Measurements from ENCODE around the gene CLNK. TPM values are rescaled to one million over a fixed set of nuclear protein-coding genes. Genes with fewer than 3 reads are reported as not detected.
A peak's percentile ranks its signal among the peaks of the same experiment; 100 is the strongest.

CLNK gene
- total and polyA plus RNA-seq, 2 of the 8 experiments (the other 6 are each of a cell fraction or from before 2014, with no cell fraction given) = not detected

GRCh38 chr4:10596586-10597290 is 87.8 kb downstream of the CLNK start:
- no peak overlapping the region for H3K4me2 ChIP-seq (ENCODE audit: insufficient read depth in 1 of 2, low read depth in 2 of 2, low read length in 2 of 2)
- FAIRE-seq = no peak
- no peak for TF ChIP-seq EZH2 (IDR thresholded peaks at IDR 0.05; ENCODE audit: low read depth, low read length, severe bottlenecking)
- TF ChIP-seq ATF2 (IDR thresholded peaks at IDR 0.05; ENCODE audit: low read length) = no peak
- TF ChIP-seq MAFK (IDR thresholded peaks at IDR 0.05; ENCODE audit: low read depth, low read length) = no peak
- TF ChIP-seq RFX5 (IDR thresholded peaks at IDR 0.05; ENCODE audit: borderline replicate concordance, low read depth, low read length) = no peak
- TF ChIP-seq CTCF (IDR thresholded peaks at IDR 0.05; ENCODE audit: control extremely low read depth in 1 of 3, insufficient read depth in 1 of 3, low read depth in 1 of 3, low read length in 3 of 3) = no peak
- TF ChIP-seq RBBP5 (IDR thresholded peaks at IDR 0.05; ENCODE audit: borderline replicate concordance, low read depth, low read length) = no peak
- TF ChIP-seq JUND (IDR thresholded peaks at IDR 0.05; ENCODE audit: low read length) = no peak
- TF ChIP-seq ASH2L (IDR thresholded peaks at IDR 0.05; ENCODE audit: low read length) = no peak

More at GRCh38 chr4:10596586-10597290, 87.8 kb downstream of the CLNK start:
- 0 out of 2 replicates have a peak overlapping the region, but pooled peaks have one; percentile 50 for H2BK12ac ChIP-seq (ENCODE audit: low read depth, low read length)
- H4K91ac ChIP-seq (replicated peaks; ENCODE audit: insufficient read length, low read length) = no peak overlapping the region
- H3K23me2 ChIP-seq (ENCODE audit: low read depth, low read length) = no peaks in the 10 kb centered on the region
- no peaks in the 10 kb centered on the region for H3K27me3 ChIP-seq (replicated peaks in 1 of 4; ENCODE audit: control insufficient read depth in 3 of 4, extremely low read depth in 1 of 4, insufficient read depth in 3 of 4, low read length in 3 of 4)
- H4K5ac ChIP-seq (ENCODE audit: insufficient read length, low read depth, low read length) = no peak overlapping the region
- H3K9ac ChIP-seq (replicated peaks in 1 of 4; ENCODE audit: extremely low read depth in 1 of 4, low read depth in 3 of 4, low read length in 3 of 4) = no peak overlapping the region
- POLR2A ChIA-PET (ENCODE audit: partially characterized antibody) = no interaction called here
- H3K23ac ChIP-seq (ENCODE audit: insufficient read length) = no peak overlapping the region
- H3K36me3 ChIP-seq (ENCODE audit: control insufficient read depth in 2 of 4, insufficient read depth in 4 of 4, low read length in 3 of 4) = no peaks in the 10 kb centered on the region
- H2BK20ac ChIP-seq (ENCODE audit: low read length) = no peak overlapping the region
- no peak overlapping the region for H2BK5ac ChIP-seq (ENCODE audit: low read depth, low read length)
- no peak overlapping the region for H2BK15ac ChIP-seq (ENCODE audit: low read length)
- H2AFZ ChIP-seq (ENCODE audit: low read length) = no peak overlapping the region
- no peak overlapping the region for H3K56ac ChIP-seq (replicated peaks; ENCODE audit: insufficient read length, low read depth, low read length)
- H4K20me1 ChIP-seq (replicated peaks in 1 of 2; ENCODE audit: control insufficient read depth in 1 of 2, insufficient read depth in 2 of 2, low read length in 2 of 2) = no peaks in the 10 kb centered on the region
- H3K4ac ChIP-seq (replicated peaks; ENCODE audit: insufficient read length, low read depth, low read length) = no peak overlapping the region
- CTCF ChIA-PET (ENCODE audit: partially characterized antibody) = interaction anchor here (0.6 to 0.7 kb wide), 3 partner anchors 322 to 840 kb away, joined by 3 read pairs; no protein-coding TSS in a partner anchor
- no peak overlapping the region for H3K4me3 ChIP-seq (ENCODE audit: extremely low read depth in 1 of 4, insufficient read depth in 2 of 4, low read depth in 3 of 4, low read length in 4 of 4)
- H3K79me2 ChIP-seq (ENCODE audit: control insufficient read depth in 1 of 2, insufficient read depth in 2 of 2, low read length in 2 of 2) = no peaks in the 10 kb centered on the region
- H4K8ac ChIP-seq (ENCODE audit: extremely low read depth, insufficient read depth, low read length) = no peak overlapping the region
- H3K14ac ChIP-seq (ENCODE audit: insufficient read length) = no peak overlapping the region
- H3K4me1 ChIP-seq (replicated peaks in 1 of 4; ENCODE audit: control insufficient read depth in 3 of 4, insufficient read depth in 4 of 4, low read length in 3 of 4) = no peaks in the 10 kb centered on the region
- 86% methylated on average over 2 of the region's 2 CpGs; no CpG with 5 or more reads in 1 of the 2 experiments for WGBS, 2 experiments (ENCODE audit: extremely low coverage in 1 of 2, insufficient coverage in 1 of 2, insufficient read length in 1 of 2, insufficient replicate concordance in 2 of 2, low coverage in 1 of 2, low lambda C conversion rate in 2 of 2, missing lambda C conversion rate in 1 of 2)
- H2AK5ac ChIP-seq (ENCODE audit: low read depth, low read length) = no peak overlapping the region
- no peak overlapping the region for H3K27ac ChIP-seq (ENCODE audit: low read depth, low read length)
- no peak for DNase-seq (ENCODE audit: low read depth in 1 of 2, low spot score in 2 of 2)
- H3K18ac ChIP-seq (ENCODE audit: extremely low read depth, low read length) = no peak overlapping the region
- no peaks in the 10 kb centered on the region for H3K9me3 ChIP-seq (ENCODE audit: insufficient read depth in 2 of 2, low read depth in 1 of 2, low read length in 1 of 2)
- H3K79me1 ChIP-seq (ENCODE audit: low read depth, low read length) = no peaks in the 10 kb centered on the region
- no peak overlapping the region for H2BK120ac ChIP-seq (replicated peaks; ENCODE audit: low read depth, low read length)
